Stimulated activated CD4-positive, alpha-beta T cell treated with anti-CD3 and anti-CD28 coated beads, TNF-alpha, amount 100 ng/mL, for 48 hours (primary cell): ENCODE results near the gene MED13.
"Not testable (repeated sequence)": the region's sequence is repeated elsewhere in the genome, so short reads cannot be mapped to it uniquely, and the experiment has no call there.

Experiments used
- DNase-seq, 3 donors: peaks; one replicate each; pipeline ENCODE4 v3.0.0-alpha.2; 2020; ENCODE audit warnings: low read depth in 3 of 3

The MED13 gene

GRCh38 chr17:62058611-62059010 is 6.5 kb downstream of the MED13 start:
- DNase-seq = no peak

GRCh38 chr17:62057696-62058095 is 7.4 kb downstream of the MED13 start:
- DNase-seq = no peak

GRCh38 chr17:62052765-62053338 is 12.2 kb downstream of the MED13 start:
- DNase-seq = no peak

- DNase-seq = no peak
These were observed 14.0 kb downstream of the MED13 start for GRCh38 chr17:62051053-62051452.

DNA sequence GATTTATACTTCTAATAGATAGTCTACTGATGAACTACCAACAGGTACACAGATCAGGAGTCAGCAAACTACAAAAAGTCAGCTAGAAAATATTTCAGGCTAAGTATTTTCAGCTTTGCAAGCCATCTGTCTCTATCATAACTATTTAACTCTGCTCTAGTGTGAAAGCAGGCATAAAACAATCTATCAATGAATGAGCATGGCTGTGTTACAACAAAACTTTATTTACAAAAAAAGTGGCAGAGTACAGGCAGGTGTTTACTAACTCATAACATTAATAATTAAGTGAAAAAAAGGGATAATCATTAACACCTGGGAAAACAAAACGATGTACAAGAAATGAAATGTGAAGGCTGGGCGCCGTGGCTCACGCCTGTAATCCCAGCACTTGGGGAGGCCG is 15.8 kb downstream of the MED13 start:
- DNase-seq = no peak

DNA sequence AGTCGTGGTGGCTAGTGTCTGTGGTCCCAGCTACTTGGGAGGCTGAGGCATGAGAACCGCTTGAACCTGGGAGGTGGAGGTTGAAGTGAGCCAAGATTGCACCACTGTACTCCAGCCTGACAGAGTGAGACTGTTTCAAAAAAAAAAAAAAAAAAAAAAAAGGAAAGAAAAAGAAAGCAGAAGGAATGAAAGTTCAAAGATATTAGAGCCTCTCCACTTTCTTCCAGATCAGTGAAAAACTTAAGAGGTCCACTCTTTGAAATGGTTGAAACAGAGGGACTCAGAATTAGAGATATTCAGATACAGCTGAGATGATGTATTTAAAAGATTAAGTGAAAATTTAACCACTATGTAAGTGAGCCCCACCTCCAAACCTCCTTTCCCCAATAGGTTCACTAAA is 16.8 kb downstream of the MED13 start:
- DNase-seq = no peak

DNA sequence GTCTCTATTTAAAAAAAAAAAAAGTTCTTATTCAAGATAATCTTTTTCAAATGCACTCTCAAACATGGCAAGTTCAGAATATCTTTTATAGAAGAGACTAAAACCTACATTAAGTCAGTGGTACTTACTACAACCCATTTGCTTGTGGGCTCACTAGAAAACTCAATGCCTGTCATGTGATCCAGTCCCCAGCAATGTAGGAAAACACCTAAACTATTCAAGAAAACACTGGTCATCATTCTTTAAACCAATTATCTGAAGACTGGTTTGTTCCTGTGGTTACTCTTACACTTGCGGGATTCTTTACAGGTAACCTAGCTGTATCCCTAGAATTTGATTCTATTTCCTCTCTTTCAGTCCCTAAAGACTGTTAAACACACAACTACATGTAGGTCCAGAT is 19.6 kb downstream of the MED13 start:
- no peak for DNase-seq

DNA sequence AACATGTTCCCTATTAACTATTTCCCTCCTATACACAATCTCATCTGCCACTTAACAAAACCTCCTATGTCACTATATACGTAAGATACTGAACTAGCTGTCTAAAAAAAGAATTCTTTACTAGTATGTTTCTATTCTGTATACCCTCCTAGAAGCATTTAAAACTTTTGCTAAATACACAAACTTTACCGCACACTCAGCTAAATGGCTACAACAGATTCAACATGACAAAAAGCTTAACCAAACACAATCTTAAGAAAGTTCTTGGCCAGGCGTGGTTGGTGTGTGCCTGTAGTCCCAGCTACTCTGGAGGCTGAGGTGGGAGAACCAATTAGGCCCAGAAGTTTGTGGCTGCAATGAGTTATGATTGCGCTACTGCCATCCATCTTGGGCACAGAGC is 20.0 kb downstream of the MED13 start:
- no peak for DNase-seq

- DNase-seq = no peak
These were observed 21.5 kb downstream of the MED13 start for GRCh38 chr17:62043602-62044001.

DNA sequence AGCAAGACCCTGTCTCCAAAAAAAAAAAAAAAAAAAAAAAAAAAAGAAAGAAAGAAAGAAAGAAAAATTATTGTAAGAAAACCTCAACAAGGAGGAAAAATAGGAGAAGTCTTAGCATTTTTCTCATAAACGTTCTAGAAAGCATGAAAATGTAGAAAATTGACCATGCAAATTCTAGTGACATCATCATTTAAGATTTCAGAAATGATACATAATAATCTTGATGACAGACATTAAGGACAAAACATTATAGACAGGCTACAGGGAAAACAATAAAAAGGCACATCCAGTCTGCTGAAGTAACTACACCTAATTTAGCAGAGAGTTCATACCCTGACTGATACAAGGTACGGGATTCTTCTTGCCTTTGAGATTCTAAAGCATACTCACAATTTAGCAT is 21.9 kb downstream of the MED13 start:
- no peak for DNase-seq

- no peak for DNase-seq
These were observed 26.8 kb downstream of the MED13 start for GRCh38 chr17:62038248-62038647.

DNA sequence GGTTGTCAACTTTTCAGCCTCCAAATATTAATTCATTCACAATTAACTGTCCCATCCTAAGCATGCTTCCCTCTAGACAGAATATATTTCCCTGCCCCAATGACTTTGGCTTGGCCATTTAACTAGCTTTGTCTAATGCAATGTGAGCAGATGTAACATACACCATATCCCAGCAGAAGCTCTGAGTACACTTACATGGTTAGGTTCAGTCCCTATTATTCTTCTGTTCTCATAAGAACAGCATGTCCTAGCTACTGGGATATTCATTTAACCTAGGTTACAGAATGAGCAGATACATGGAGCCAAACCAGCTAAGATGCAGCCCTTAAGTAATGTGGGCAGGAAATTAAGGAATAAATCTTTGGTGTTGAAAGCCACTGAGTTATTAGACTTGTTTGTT is 31.8 kb downstream of the MED13 start:
- no peak for DNase-seq

DNA sequence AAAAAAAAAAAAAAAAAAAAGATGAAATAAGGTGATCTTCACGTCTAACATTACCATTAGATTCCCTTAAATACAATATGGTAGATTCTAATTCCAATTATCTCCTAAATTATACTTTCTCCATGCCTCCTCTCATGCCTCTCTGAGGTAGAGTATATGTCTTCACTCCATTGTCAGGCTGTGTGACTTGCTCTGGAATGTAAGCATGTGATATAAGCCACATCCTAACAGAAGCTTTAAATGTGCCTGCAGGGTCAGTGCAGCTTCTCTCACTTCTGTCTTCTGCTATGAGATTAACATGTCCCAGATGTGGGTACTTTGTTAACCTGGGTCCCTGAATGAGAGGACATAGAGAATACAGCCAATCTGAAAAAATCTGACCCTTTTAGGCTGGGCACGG is 32.6 kb downstream of the MED13 start:
- DNase-seq = no peak

DNA sequence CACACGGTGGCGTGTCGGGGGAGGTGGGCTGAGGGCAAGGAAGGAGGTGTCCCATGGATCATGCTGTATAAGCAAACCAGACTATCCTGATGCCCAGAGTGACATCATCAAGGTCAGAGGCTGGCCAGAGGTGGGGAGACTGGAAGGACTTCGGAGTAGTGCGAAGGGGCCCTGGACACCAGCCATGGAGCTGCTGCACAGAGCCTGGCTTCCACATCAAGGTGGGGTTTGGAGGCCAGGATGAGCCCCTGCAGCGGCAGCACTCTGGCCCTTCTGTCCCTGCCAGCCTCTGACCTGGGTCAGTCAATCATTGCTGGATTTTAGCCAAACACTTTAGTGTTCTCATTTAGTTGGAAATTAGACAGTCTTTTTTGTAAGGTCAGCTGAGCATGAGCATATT is 34.8 kb downstream of the MED13 start:
- DNase-seq = no peak

DNA sequence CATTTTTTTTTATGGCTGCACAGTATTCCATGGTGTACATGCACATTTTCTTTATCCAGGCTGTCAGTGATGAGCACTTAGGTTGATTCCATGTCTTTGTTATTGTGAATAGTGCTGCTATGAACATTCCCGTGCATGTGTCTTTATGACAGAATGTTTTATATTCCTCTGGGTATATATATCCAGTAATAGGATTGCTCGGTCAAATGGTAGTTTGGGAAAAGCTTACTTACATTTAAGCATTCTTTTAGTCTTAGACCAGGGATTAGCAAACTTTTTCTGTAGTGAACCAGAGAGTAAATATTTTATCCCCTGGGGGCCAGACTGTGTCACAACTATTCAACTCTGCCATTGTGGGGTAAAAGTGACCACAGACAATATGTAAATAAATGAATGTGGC is 40.2 kb downstream of the MED13 start:
- no peak for DNase-seq

DNA sequence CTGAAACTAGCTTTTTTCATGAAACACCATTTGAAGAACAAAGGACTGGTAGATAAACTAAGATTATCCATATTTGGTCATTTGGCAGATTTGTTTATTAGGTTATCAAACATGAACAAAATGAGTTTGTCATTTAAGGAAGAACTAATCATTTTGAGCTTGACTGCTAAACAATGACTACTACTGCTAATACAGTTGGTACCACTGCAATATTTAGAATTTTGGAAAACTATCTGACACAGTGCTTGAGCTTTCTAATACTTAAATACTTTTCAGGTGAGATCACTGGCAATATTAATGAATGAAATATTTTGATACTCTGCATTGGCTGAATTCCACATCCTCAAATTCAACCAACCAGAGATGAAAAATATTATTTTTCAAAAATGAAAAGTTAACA is 47.2 kb downstream of the MED13 start:
- DNase-seq = no peak

- no peak for DNase-seq
These were observed 47.6 kb downstream of the MED13 start for GRCh38 chr17:62017496-62017895.

DNA sequence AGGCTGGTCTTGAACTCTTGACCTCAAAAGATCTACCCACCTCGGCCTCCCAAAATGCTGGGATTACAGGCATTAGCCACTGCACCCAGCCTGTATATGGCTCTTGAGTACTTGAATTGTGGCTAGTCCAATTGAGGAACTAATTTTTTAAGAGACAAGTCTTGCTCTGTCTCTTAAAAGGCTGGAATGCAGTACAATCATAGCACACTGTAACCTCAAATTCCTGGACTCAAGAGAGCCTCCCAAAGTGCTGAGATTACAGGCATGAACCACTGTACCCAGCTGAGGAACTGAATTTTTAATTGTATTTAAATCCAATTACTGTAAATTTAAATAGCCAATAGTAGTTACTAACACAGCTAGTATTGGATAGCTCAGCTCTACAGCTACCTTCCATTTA is 50.6 kb downstream of the MED13 start:
- DNase-seq = no peak

- DNase-seq = no peak
These were observed 55.9 kb downstream of the MED13 start for GRCh38 chr17:62009220-62009619.

- DNase-seq = no peak
These were observed 56.8 kb downstream of the MED13 start for GRCh38 chr17:62008294-62008693.

GRCh38 chr17:62004388-62004787 is 60.7 kb downstream of the MED13 start:
- DNase-seq = no peak

DNA sequence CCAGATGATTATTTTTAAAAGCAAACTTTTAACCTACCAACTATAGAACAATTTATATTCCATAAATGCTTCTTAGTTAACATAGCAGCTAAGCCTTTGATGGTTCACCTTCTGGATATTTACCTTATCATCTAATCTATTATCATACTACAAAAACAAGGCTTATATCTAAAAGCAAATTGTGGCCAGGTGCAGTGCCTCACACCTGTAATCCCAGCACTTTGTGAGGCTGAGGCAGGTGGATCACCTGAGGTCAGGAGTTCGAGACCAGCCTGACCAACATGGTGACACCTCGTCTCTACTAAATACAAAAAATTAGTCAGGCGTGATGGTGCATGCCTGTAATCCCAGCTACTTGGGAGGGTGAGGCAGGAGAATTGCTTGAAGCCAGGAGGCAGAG is 61.9 kb downstream of the MED13 start:
- DNase-seq = not testable (repeated sequence)

GRCh38 chr17:62001105-62001504 is 64.0 kb downstream of the MED13 start:
- DNase-seq = no peak

DNA sequence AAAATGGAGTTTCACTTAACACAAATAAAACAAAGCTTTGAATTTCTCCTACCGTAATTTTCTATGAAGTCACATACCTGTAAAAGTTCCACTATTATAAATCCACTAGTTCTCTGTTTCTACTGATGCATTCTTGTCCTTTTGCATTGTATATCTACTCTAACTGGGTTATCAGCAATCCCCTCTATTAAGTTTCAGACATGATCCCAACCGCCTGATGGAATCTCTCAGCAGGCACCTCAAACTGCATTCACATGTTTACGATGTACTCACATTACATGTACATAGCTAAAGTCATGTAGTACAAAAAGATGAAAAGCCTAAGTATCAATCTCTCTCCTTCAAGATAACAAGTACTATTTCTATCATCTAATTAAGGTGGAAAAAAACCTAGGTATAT is 64.9 kb downstream of the MED13 start:
- DNase-seq = no peak

DNA sequence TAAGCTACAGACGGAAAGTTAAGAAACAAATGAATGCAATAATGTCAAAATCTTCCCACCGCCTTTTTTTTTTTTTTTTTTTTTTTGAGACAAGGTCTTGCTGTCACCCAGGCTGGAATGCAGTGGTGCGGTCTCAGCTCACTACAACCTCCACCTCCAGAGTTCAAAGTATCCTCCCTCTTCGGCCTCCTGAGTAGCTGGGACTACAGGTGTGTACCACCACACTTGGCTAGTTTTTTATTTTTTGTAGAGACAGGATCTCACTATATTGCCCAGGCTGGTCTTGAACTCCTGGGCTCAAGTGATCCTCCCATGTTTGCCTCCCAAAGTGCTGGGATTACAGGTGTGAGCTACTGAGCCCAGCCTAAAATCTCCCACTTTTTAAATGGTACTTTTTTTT is 66.5 kb downstream of the MED13 start:
- not testable (repeated sequence) for DNase-seq
